Bronchial epithelial cell (primary cell): ENCODE measurements around the gene MN1. TPM values are rescaled to one million over a fixed set of nuclear protein-coding genes. Genes with fewer than 3 reads are reported as not detected.
A peak's percentile ranks its signal among the peaks of the same experiment; 100 is the strongest.

Source experiments
- DNase-seq: peaks from one replicate; pipeline ENCODE4 v3.0.0-alpha.2; 2010; ENCODE audit warnings: low read depth
- FAIRE-seq: peaks from 2 replicates; lab custom pipeline; 2011; peaks lifted over from hg19 to GRCh38; lab: Jason Lieb, UNC
- H3K27me3 ChIP-seq: 2 replicates; pipeline ENCODE4 v1.5.1; 2011; ENCODE audit warnings: low read length; ENCODE audit not compliant: control insufficient read depth, insufficient read depth
- H3K36me3 ChIP-seq: 2 replicates; pipeline ENCODE4 v1.5.1; 2011; ENCODE audit warnings: low read length; ENCODE audit not compliant: control insufficient read depth, insufficient read depth
- H3K4me3 ChIP-seq: 2 replicates; pipeline ENCODE4 v1.5.1; 2011; ENCODE audit warnings: mild to moderate bottlenecking, low read depth, low read length, control low read depth
- total RNA-seq: library from RNA; depleted of rRNA; stranded (reverse); fragments of >200 nt; gene quantifications from 2 replicates; pipeline ENCODE4 v1.2.1, GENCODE V29; 2014
- TF ChIP-seq, protein P1 (sequence below): IDR thresholded peaks from 2 replicates; pipeline ENCODE4 v1.5.1; 2011; ENCODE audit warnings: mild to moderate bottlenecking, moderate library complexity, low read length, control low read depth, inconsistent platforms; ENCODE audit not compliant: insufficient read depth, severe bottlenecking

MN1 gene
- total RNA-seq, 1 donor from 2014 or later = 1.3 TPM

DNA sequence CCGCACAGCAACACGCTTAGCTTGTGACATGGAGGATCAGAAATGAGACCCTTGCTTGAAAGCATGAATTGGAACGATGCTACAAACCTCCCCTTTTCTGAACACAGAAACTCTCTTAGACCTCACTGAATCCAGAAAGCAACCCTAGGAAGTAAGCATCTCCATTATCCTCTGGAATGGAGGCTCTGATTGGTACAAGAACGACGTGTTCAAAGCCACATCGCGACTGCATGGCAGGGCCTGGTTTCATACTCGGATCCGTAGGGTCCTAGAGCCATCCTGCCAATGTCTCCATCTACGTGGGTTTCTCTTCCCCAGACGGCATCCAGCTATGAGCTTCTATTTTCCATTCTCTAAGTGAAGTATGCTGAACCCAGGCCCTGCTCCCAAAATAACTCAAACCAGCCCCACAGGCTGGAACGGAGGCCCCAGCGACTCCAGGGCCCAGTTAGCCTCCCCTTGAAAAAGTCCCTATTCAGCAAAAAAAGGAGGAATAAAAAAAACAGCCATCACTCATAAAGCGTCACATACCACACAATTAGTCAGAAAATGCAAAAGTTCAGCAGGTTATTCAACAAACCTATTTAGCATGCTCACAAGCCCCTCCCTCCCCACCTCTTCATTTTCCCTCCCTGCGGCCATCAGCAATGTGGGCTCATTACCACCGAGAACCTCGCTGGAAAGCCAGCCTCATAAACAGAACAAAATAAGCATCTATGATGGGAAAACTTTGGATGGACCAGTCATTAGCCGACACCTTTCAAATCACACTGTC is 7.1 kb upstream of the MN1 start:
- Histone ChIP-seq H3K27me3 (no peaks in the 10 kb centered on the region), H3K36me3 (no peaks in the 10 kb centered on the region), H3K4me3 (no peak overlapping the region)
- FAIRE-seq (no peak), DNase-seq (no peak)
- TF ChIP-seq, protein P1, sequence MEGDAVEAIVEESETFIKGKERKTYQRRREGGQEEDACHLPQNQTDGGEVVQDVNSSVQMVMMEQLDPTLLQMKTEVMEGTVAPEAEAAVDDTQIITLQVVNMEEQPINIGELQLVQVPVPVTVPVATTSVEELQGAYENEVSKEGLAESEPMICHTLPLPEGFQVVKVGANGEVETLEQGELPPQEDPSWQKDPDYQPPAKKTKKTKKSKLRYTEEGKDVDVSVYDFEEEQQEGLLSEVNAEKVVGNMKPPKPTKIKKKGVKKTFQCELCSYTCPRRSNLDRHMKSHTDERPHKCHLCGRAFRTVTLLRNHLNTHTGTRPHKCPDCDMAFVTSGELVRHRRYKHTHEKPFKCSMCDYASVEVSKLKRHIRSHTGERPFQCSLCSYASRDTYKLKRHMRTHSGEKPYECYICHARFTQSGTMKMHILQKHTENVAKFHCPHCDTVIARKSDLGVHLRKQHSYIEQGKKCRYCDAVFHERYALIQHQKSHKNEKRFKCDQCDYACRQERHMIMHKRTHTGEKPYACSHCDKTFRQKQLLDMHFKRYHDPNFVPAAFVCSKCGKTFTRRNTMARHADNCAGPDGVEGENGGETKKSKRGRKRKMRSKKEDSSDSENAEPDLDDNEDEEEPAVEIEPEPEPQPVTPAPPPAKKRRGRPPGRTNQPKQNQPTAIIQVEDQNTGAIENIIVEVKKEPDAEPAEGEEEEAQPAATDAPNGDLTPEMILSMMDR = no peak

DNA sequence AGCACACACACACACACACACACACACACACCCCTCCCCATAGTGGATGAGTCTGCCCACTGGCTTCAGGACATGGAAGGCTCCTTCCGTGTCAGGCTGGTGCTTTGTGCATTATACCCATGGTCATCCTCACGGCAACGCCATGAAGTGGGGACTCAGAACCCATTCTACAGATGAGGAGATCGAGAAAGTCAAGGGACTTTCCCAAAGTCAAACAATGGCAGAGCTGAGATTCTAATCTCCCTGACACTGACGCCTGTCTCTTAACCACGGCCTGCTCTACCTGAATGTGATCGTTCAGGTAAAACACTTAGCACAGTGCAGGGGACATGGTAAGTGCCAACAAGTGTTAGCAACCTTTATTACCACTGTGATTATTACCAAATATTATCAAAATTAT is 4.3 kb upstream of the MN1 start:
- Histone ChIP-seq H3K27me3 (no peaks in the 10 kb centered on the region), H3K4me3 (no peak overlapping the region), H3K36me3 (no peaks in the 10 kb centered on the region)
- DNase-seq (no peak), FAIRE-seq (no peak)
- TF ChIP-seq, protein P1 = no peak

DNA sequence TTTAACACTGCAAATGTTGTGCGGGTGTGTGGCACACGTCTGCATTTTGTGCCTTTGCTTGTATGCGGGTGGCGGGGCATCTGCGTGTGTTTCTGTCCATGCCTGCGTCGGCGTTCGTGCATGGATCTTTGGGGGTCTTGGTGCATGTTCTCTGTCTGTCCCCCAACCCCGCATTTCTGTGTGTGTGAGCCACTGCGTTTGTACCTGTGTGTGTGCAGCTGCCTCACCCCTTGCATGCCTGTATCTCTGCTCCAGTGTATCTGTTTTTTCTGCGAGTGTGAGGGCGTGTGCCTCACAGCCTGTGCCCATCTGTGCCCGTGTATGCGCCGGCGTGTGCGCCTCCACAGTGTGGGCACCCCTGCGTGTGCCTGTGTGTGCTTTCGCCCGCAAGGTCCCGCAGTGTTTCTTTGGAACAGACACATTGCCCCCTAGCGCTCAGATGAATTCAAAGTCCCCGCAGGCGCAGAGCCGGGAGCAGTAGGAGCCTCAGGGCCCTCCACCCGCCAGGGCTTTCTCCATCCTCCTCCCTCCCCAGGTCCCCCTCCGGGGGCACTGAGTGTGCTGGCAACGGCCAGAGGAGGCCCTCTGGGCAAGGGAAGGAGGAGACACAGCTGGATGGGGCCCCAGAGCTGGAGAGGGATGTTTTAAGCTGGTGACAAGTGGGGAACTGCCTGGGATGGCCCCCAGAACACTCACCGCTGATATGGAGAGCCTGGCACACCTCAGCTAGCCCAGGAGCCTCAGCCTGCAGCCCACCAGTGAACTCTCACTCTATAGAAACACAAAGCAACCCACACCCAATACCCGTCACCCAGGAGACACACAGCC is 3.1 kb upstream of the MN1 start:
- DNase-seq (peak; percentile 41), FAIRE-seq (no peak)
- TF ChIP-seq, protein P1 = peak; percentile 75
- Histone ChIP-seq H3K27me3 (no peaks in the 10 kb centered on the region), H3K36me3 (no peaks in the 10 kb centered on the region), H3K4me3 (no peak overlapping the region)

DNA sequence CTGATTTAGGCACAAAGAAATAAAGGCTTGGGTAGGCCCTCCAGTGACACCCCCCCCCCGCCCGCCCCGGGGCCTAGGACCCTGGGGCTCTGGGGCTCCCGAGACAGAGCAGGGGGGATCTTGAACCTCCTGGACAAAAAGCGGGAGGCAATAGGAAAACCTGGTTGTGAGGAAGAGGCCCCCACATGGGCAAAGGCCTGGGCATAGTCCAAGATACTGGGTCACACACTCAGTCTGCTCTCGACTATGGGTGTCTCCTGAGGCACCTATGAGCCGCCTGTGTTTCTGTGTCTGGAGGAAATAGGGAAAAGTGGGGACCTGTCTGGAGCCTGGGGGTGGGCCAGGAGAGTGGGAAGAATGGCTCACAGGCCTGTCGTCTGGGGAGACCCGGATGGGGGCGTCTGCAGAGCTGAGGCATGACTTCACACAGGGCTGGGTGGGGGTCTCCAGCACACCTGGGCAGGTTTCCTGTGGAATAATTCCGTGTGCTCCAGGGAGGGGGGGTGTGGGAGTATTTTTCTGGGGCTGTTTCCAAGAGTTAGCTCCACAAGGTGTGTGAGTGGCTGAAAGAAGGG is 2.4 kb upstream of the MN1 start:
- TF ChIP-seq, protein P1 = no peak
- DNase-seq = no peak
- H3K4me3 ChIP-seq = no peak overlapping the region
- FAIRE-seq = no peak
- no peaks in the 10 kb centered on the region for H3K27me3 ChIP-seq
- H3K36me3 ChIP-seq = no peaks in the 10 kb centered on the region

DNA sequence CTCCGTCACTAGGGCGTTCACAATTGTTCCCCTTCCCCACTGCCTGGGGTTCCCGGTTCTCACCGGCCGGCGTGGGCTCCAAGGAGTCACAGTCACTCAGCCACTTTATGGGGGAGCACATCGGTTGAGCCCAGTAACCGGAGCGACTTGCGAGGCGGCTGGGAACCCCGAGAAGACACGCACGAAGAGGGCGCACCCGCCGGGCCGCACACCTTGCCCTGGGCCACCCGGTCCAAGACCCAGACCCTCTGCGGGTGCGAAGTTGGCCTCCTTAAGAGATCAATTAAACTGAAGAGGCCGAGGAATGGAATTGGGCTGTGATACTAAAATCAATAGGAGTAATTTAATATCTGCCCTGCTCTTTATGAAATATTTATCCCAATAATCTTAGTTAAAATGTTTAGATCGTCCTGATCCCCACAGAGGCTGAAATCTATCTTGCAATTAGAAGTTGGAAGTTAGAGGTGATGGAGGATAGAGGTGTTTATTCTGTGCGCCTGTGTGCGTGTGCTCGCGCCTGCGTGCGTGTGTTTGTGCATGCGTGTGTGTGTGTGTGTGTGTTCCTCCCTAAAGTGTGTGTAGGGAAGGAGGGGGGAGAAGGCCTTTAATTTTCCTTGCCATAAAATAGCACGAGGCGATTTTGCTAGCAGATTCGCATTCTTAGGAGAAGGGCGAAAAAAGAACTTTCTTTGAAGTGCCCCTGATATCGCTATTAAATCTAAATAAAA is 954 bp upstream of the MN1 start:
- TF ChIP-seq, protein P1 = no peak
- FAIRE-seq (no peak), DNase-seq (no peak)
- Histone ChIP-seq H3K36me3 (no peaks in the 10 kb centered on the region), H3K4me3 (peak overlapping the region; percentile 87), H3K27me3 (no peaks in the 10 kb centered on the region)
